Lung (tissue), 12 donors: ENCODE measurements around the gene GLT1D1. TPM values are rescaled to one million over a fixed set of nuclear protein-coding genes. Genes with fewer than 3 reads are reported as not detected.
"Not testable (repeated sequence)": the region's sequence is repeated elsewhere in the genome, so short reads cannot be mapped to it uniquely, and the experiment has no call there.

Experiments
- ATAC-seq: fragments of 200-7000 bp; cut with Tn5 transposase; one replicate; pipeline ENCODE4 v1.9.1; 2020; ENCODE audit warnings: moderate number of reproducible peaks; ENCODE audit not compliant: insufficient read depth, low FRiP score
- DNase-seq, 3 donors: peaks; one replicate each; pipeline ENCODE4 v3.0.0-alpha.2; 2013 to 2017
- H3K27ac ChIP-seq, 2 donors: one replicate each; pipeline ENCODE4 v1.5.1; 2013; ENCODE audit warnings: mild to moderate bottlenecking in 2 of 2, moderate library complexity in 2 of 2, control low read depth in 1 of 2, inconsistent platforms in 1 of 2, low read depth in 1 of 2, low read length in 1 of 2
- H3K27me3 ChIP-seq, 3 donors: one replicate each; pipeline ENCODE4 v1.5.1; 2013; ENCODE audit warnings: low read length in 2 of 3; ENCODE audit not compliant: control insufficient read depth in 3 of 3, insufficient read depth in 3 of 3
- H3K36me3 ChIP-seq, 4 donors: one replicate each; pipeline ENCODE4 v1.5.1; 2013; ENCODE audit warnings: low read length in 4 of 4, mild to moderate bottlenecking in 1 of 4, moderate library complexity in 1 of 4; ENCODE audit not compliant: control insufficient read depth in 4 of 4, insufficient read depth in 4 of 4
- H3K4me1 ChIP-seq, 5 donors: one replicate each; pipeline ENCODE4 v1.5.1; 2013; ENCODE audit warnings: low read length in 5 of 5, mild to moderate bottlenecking in 2 of 5, moderate library complexity in 1 of 5; ENCODE audit not compliant: control insufficient read depth in 5 of 5, insufficient read depth in 5 of 5
- H3K4me3 ChIP-seq: one replicate; pipeline ENCODE4 v1.5.1; 2013; ENCODE audit warnings: mild to moderate bottlenecking, control low read depth, moderate library complexity
- H3K9ac ChIP-seq, 2 donors: one replicate each; pipeline ENCODE4 v1.5.1; 2013; ENCODE audit warnings: low read length in 2 of 2, control low read depth in 1 of 2; ENCODE audit not compliant: insufficient read depth in 1 of 2
- H3K9me3 ChIP-seq, 4 donors: one replicate each; pipeline ENCODE4 v1.5.1; 2013; ENCODE audit warnings: low read length in 3 of 4, mild to moderate bottlenecking in 1 of 4, moderate library complexity in 1 of 4; ENCODE audit not compliant: control insufficient read depth in 4 of 4, insufficient read depth in 3 of 4
- WGBS, 2 donors: extraction: QIAGEN DNeasy Blood & Tissue Kit; methylation state at CpG; one replicate each; pipeline ENCODE4 v1.1.7; 2013; 5-methylcytosine and 5-hydroxymethylcytosine counted together
- polyA plus RNA-seq, 2 donors: library from polyadenylated mRNA; stranded (reverse); fragments of 200-250 nt; gene quantifications; one replicate each; pipeline ENCODE4 v1.2.1, GENCODE V29; 2013
- total RNA-seq, 2 donors: library from RNA; depleted of rRNA in 1 of 2; stranded (reverse); fragments of >200 nt in 1 of 2; gene quantifications; one replicate each; pipeline ENCODE4 v1.2.1, GENCODE V29; 2014 to 2021
- TF ChIP-seq, protein P1 (sequence below): IDR thresholded peaks from 2 replicates; pipeline ENCODE4 v1.5.1; 2012; ENCODE audit warnings: mild to moderate bottlenecking; ENCODE audit errors: control extremely low read depth, extremely low read depth
- donor health status: control.
- donor health status: control.
- donor health status: Bipolar disorder and iron deficiency.
- donor health status: healthy.
- donor health status: DM: yes; HTN: yes; CAD: no.

GLT1D1 gene
- total and polyA plus RNA-seq, 4 donors = 0.39 to 25.4 (median 4.2) TPM

DNA sequence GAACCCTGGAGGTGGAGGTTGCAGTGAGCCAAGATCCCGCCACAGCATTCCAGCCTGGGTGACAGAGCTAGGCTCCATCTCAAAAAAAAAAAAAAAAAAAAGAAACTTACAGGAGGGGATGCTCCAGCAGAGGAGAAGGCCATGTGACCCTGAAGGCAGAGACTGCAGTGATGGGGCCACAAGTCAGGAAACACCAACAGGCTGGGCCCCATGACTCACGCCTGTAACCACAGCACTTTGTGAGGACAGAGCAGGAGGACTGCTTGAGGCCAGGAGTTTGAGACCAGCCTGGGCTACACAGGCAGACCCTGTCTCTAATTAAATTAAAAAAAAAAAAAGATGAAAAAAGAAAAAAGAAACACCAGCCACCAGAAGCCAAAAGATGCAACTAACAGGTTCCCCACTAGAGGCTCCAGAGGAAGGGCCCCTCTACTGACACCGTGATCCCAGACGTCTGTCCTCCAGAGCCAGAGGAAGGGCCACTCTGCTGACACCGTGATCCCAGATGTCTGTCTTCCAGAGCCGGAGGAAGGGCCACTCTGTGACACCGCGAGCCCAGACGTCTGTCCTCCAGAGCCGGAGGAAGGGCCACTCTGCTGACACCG lies 9.1 kb upstream of the GLT1D1 start:
- Histone ChIP-seq H3K27ac (no peak overlapping the region), H3K9ac (no peak overlapping the region), H3K4me1 (peaks cover 0 to 1% (median 0%) of the 10 kb centered on the region in 5 donors), H3K4me3 (no peak overlapping the region), H3K36me3 (no peaks in the 10 kb centered on the region), H3K27me3 (no peaks in the 10 kb centered on the region), H3K9me3 (peaks cover 0 to 1% (median 0%) of the 10 kb centered on the region in 4 donors)
- DNase-seq (no peak), ATAC-seq (no peak)
- 56 to 64% methylated on average over 11 of the region's 11 CpGs for WGBS, 2 donors
- TF ChIP-seq, protein P1, sequence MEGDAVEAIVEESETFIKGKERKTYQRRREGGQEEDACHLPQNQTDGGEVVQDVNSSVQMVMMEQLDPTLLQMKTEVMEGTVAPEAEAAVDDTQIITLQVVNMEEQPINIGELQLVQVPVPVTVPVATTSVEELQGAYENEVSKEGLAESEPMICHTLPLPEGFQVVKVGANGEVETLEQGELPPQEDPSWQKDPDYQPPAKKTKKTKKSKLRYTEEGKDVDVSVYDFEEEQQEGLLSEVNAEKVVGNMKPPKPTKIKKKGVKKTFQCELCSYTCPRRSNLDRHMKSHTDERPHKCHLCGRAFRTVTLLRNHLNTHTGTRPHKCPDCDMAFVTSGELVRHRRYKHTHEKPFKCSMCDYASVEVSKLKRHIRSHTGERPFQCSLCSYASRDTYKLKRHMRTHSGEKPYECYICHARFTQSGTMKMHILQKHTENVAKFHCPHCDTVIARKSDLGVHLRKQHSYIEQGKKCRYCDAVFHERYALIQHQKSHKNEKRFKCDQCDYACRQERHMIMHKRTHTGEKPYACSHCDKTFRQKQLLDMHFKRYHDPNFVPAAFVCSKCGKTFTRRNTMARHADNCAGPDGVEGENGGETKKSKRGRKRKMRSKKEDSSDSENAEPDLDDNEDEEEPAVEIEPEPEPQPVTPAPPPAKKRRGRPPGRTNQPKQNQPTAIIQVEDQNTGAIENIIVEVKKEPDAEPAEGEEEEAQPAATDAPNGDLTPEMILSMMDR = no peak

DNA sequence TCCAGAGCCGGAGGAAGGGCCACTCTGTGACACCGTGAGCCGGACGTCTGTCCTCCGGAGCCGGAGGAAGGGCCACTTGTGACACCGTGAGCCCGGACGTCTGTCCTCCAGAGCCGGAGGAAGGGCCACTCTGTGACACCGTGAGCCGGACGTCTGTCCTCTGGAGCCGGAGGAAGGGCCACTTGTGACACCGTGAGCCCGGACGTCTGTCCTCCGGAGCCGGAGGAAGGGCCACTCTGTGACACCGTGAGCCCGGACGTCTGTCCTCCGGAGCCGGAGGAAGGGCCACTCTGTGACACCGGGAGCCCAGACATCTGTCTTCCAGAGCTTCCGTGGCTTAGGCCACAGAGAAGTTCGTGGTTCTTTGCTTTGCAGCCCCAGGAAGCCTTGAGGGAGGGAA lies 6.6 kb upstream of the GLT1D1 start:
- H3K27ac ChIP-seq, H3K27me3 ChIP-seq, H3K4me1 ChIP-seq, H3K36me3 ChIP-seq, H3K4me3 ChIP-seq, H3K9me3 ChIP-seq, ATAC-seq, H3K9ac ChIP-seq, DNase-seq: not testable (repeated sequence)
- 84 to 90% methylated on average over 27 of the region's 27 CpGs for WGBS, 2 donors

DNA sequence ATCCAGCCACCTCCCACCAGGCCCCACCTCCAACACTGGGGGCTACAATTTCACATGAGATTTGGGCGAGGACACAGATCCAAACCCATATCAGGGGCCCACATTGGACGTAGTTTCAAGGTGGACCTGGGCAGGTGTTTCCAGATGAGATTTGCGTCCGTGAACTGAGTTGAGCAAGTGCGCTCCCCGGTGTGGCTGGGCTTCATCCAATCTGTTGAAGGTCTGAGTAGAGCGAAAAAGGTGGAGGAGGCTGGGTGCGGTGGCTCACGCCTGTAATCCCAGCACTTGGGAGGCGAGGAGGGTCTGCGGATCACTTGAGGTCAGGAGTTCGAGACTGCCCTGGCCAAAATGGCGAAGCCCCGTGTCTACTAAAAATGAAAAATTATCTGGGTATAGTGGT lies 4.9 kb upstream of the GLT1D1 start:
- Histone ChIP-seq H3K9ac (no peak overlapping the region), H3K4me3 (no peak overlapping the region), H3K36me3 (no peaks in the 10 kb centered on the region), H3K27me3 (peaks cover 0 to 7% (median 7%) of the 10 kb centered on the region in 3 donors), H3K9me3 (peaks cover 0 to 6% (median 0%) of the 10 kb centered on the region in 4 donors), H3K27ac (no peak overlapping the region), H3K4me1 (peaks cover 0 to 1% (median 0%) of the 10 kb centered on the region in 5 donors)
- 96% methylated on average over 14 of the region's 14 CpGs for WGBS, 2 donors
- TF ChIP-seq, protein P1 = no peak
- DNase-seq = no peak
- no peak for ATAC-seq

DNA sequence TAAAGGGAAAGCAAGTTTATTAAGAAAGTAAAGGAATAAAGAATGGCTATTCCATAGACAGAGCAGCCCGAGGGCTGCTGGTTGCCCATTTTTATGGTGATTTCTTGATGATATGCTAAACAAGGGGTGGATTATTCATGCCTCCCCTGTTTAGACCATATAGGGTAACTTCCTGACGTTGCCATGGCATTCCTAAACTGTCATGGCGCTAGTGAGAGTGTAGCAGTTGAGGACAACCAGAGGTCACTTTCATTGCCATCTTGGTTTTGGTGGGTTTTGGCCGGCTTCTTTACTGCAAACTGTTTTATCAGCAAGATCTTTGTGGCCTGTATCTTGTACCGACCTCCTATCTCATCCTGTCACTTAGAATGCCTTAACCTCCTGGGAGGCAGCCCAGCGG lies 3.5 kb upstream of the GLT1D1 start:
- DNase-seq = not testable (repeated sequence)
- WGBS, 2 donors = 64 to 69% methylated on average over 6 of the region's 6 CpGs

More for the DNA sequence above, 3.5 kb upstream of the GLT1D1 start:
- H3K27me3 ChIP-seq = peaks cover 6 to 13% (median 13%) of the 10 kb centered on the region in 3 donors
- H3K4me3 ChIP-seq, H3K9ac ChIP-seq, H3K36me3 ChIP-seq, H3K4me1 ChIP-seq, ATAC-seq, H3K9me3 ChIP-seq, H3K27ac ChIP-seq: not testable (repeated sequence)
